Liver (tissue), 3 donors: Measurements from ENCODE around the gene ALAS1.

Source experiments
- SP1 ChIP-seq: IDR thresholded peaks from 2 replicates; pipeline ENCODE4 v1.6.1; 2018; ENCODE audit warnings: antibody characterized with exemption, mild to moderate bottlenecking
- TF ChIP-seq, protein P1 (sequence below): fragments of 150-350 bp; IDR thresholded peaks from 2 replicates; pipeline ENCODE4 v1.5.1; 2017; ENCODE audit warnings: improper control_type of control experiment, low read depth, low read length; ENCODE audit not compliant: missing input control
- donor health status: healthy.
- donor health status: healthy.

DNA sequence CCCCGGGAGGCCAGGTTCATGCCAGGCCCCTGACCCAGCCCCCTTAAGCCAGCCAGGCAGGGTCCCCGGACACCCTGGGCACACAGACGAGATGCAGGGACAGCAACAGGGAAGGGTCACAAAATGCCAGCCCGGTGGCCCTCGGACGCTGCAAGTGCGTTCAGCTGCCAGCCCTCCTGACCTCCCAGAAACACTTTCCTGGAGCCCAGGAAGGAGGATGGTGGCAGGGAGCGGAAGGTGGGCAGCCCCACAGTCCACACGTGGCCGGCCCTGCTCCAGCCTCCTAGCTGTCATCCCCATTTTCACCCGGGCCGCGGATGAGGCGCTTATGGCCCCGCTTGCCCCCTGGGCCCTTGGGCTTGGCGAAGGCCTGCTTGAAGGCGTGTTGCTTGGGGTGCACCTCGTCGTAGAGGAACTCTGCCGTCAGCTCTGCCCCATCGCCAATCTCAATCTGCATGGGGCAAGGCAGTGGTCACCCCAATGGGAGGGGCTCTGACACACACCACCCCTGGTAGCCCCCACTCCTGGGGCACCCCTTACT is 30.9 kb downstream of the ALAS1 start:
- TF ChIP-seq, protein P1, sequence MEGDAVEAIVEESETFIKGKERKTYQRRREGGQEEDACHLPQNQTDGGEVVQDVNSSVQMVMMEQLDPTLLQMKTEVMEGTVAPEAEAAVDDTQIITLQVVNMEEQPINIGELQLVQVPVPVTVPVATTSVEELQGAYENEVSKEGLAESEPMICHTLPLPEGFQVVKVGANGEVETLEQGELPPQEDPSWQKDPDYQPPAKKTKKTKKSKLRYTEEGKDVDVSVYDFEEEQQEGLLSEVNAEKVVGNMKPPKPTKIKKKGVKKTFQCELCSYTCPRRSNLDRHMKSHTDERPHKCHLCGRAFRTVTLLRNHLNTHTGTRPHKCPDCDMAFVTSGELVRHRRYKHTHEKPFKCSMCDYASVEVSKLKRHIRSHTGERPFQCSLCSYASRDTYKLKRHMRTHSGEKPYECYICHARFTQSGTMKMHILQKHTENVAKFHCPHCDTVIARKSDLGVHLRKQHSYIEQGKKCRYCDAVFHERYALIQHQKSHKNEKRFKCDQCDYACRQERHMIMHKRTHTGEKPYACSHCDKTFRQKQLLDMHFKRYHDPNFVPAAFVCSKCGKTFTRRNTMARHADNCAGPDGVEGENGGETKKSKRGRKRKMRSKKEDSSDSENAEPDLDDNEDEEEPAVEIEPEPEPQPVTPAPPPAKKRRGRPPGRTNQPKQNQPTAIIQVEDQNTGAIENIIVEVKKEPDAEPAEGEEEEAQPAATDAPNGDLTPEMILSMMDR, result no peak
- no peak for TF ChIP-seq SP1
